ENCODE data around the gene TBC1D1.

The TBC1D1 gene

DNA sequence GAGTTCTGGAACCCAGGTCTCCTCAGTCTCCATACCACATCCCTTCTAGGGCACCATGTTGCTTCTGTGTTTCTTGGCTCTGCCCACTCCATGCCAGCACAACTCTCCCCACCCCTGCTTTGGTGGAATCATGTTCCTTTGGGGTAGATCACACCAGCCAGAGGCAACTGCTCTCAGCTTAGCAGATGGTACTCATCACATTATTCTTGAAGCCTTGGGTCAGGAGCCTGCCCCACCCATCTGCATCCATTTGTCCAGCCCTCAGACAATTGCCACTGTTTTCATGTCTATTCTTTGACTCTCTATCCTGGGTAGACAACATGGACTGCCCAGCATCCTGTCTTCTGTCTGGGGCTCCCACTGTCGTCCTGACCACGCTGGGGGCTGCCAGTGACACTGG is 216.9 kb downstream of the TBC1D1 start:
- DNase-seq, result no peak

DNA sequence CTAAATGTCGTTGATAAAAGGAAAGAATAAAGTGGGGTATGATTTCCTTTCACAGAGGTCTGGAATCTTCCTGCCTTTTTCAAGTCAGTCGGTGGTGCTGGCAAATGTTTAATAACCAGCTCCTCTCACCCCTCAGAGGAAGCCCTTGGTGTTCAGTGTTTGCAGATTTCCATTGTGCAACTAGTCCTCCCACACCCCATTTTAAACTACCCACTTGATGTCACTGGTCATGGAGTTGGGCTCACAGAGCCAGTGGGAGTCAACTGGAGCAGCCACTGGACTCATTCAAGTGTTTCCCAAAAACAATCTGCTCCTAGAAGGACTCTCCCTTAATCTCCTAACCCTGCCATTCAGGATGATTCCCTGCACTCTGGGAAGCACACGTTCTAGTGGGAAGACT is 218.5 kb downstream of the TBC1D1 start:
- DNase-seq, result no peak

DNA sequence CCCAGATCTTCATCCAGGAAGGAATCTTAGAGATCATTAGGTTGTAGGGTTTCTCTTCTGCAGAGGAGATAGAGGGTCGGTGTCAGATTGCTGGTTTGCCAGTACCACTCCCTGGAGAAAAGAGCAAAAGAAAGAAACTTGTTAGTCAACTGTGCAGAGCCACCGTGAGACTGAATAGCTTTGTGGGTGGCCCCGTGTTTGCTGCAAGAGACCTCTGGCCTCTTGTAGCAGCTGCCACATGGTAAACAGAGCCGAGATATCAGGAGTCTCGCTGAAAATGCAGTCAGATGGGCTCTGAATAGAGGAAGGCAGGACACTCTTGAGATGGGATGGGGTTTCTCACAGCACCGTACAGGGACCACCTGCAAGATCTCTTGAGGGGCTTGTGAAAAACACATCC is 219.0 kb downstream of the TBC1D1 start:
- no peak for DNase-seq

DNA sequence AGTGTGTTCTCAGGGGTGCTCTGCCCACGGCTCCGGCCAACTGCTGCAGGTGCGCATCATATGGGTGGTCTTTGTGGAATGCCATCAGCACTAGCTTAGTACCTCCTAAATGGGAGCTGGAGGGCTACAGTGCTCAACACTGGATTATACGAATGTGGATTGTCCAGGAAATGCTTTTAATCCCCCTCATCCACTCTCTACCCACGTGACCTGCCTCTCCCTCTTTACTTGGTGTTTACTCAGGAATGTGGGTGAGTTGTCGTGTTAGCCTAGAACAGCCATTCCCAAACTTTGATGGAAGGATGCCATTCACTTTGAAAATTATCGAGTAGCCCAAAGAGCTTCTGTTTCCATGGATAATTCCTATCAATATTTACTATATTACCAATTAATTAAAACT is 220.1 kb downstream of the TBC1D1 start:
- DNase-seq, result no peak

DNA sequence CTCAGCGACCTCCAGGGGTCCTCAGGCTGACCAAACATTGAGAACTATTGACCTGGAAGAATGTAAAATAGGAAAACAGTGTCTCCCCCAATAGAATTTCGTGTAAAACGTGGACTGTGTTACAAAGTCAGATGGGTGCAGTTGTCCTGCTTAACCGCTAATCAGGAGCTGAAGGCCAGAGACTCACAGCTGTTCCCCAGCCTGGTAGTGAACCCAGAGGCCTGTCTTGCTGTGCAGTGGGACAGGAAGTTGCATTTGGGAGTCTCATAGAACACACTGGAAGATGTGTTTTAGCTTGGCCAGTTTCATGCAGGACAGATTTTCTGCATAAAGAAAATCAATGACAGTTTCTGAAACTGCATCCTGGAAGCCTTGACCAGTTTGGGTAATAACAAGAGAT is 220.8 kb downstream of the TBC1D1 start:
- no peak for DNase-seq

DNA sequence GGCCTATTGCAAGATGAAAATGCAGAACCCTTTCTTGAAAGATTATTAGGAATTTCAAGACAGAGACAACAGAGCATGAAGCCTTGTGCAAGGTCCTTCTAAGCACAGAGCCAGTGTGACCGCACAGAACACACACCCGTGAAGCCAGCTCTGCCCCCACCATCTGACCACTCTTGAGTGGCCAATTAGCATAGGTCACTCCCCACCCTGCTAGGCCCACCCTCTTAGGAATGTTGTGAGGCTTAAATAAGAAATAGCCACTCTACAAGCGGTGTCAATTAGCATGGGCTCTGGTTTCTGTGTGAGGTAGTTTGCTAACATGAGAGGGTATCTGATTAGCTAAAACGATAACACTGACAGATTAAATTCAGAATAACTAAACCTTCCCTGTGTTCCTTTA is 222.2 kb downstream of the TBC1D1 start:
- no peak for DNase-seq

DNA sequence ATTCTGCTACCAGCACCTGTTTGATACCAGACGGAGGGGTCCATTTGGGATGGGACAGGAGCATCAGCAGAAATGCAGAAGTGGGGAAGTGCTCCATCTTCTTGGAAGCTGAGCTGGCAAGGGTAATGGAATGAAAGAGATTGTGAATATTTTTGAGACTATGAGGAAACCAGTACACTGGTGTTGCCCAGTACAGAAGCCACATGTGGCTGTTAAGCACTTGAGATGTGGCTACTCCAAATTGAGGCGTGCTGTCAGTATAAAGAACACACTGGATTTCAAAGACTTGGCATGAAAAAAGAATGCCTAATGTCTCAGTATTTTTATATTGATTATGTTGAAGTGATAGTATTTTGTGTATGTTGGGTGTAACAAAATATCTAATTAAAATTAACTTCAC is 222.7 kb downstream of the TBC1D1 start:
- no peak for DNase-seq

DNA sequence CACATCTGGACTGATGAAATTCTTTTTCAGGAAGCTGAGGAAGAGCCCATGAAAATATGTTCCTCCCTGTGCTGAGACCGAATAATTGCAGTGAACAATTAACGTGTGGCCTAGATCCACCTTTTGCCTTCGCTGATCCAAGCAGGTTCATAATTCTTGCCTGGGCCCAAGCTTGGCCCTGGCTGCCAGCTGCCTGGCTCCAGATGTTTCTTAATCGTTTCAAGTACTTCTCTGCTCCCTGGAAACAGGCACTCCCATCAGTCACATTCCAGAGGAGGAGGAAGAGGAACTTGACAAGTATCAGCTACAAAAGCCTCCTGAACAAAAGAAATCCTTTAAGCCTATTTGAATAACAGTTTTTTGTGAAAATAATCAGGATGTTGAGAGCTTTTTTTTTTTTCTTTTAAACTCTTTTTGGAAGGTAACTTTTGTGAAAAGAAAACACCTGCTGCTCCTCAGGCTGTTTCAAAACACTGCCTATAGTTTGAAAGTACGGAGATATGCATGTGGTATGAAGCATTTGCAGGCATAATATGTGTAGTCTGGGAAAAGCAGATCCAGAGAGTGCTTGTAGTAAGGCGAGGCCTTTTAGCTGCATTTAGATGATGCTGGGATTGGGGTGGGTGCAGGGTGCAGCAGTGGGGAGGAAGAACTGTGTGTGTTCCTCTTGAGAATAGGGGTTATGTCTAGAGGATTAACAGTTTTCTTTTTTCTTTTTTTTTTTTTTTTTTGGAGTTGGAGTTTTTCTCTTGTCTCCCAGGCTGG is 223.7 kb downstream of the TBC1D1 start:
- no peak for DNase-seq

DNA sequence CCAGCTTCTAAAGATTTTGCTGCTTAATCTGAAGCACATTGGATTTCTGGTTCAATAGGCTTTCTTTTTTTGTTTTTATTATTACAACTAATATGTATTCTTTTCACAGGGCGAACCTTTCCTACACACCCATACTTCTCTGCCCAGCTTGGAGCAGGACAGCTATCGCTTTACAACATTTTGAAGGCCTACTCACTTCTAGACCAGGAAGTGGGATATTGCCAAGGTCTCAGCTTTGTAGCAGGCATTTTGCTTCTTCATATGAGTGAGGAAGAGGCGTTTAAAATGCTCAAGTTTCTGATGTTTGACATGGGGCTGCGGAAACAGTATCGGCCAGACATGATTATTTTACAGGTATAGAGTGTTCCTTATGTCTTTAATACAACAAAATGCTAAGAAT is 224.7 kb downstream of the TBC1D1 start:
- no peak for DNase-seq

DNA sequence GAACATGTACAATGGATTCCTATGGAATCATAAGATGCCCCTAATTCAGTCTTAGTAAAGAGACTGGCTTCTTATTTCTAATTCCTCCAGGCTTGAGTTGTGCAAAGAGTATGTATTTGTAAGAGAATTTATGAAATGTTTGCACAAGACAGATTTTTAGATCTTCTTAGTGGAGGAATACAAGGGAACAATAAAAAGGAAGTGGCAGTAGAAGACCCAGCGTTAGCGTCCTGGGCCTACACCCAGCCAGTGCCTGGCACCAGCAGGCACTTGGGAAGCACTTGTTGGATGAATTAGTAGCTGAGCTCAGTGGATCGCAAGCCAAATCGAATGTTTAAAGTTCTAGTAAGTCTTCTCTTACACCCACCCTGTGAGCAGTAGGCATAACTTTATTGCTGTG is 226.7 kb downstream of the TBC1D1 start:
- DNase-seq, result no peak

DNA sequence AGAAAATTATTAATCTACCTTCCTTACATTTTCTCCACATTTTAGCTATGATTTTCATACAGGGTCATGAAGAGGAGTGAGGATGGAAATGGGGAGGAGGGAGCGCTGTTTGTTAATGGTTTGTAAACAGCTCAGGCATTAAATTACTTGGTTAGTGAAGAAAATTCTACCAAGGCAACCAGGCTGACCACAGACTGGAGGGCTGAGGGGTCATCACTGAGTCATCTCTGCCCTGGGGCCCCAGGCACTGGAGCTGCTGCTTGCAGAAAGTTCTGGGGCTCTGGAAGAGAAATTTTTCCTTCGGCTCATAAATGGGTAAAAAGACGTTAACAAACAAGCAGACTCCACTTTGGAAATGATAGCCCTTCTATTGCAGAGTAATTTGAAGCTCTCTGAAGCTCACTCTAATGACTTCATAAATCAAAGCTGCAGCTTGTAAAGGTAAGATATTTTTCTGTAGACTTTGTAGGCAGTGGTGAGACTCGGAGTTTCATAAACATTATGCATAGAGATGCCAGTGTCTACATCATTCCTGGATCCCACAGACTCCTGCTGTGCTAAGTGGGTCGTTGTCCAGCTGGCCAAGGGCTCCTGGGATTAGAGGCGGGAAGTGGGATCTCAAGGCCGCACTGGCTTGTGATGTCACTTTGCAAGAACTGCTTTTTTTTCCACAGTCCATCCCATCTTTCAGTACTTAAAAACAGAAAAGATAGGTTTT is 228.9 kb downstream of the TBC1D1 start:
- no peak for DNase-seq

DNA sequence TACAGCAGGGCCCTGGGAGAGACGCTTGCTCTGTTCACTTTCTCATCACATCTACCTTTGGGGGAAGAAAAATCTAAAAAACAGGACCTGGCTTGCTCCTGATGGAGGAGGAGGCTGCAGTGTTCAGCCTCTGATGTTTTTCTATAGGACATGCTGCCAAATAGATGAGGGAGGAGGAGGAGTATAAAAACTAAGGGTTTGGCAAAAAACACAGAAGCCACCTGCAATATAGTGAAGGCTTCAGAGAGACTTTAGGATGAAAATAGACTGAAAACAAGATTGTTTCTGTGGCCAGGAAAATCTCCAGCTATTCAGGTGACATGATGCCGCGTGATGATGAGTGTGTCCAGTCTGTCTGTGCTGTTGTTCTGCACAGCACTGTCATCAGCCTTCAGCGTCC is 229.9 kb downstream of the TBC1D1 start:
- DNase-seq, result no peak

DNA sequence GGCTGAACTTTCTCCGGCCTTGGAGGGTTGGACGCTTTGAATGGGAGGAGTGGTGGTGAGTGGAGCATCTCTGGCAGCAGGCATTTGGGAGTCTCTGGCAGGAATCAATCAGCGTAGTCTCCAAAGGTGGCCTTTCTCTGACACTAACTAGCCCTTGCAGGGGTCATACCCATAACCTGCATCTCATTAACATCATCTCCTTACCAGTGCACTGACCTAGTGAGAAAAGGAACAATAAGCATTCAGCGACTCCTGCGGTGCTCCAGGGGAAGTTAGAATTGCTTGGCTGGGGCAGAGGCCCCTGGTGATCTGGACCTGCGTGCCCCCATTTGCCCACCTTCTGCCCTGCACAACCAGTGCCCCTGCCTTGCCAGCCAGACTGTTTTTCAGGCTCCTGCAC is 231.2 kb downstream of the TBC1D1 start:
- DNase-seq, result no peak

DNA sequence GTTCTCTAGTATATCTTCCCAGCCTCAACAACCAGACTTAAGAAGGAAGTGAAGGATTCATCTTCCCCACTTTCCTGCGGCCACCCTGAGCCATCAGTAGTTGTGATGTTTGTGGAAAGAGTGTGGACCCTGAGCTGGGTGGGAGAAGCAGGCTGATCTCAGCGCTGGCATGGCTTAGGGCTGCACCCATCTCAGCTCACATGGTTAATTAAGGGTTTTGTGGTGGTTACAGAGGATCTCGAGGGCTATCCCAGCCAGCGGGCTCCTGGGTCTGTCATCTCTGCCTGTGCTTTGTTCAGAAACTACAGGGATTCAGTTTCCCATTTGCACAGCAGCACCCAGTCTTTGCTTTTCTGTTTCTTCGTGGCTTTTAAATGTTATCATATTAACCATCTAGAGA is 232.7 kb downstream of the TBC1D1 start:
- DNase-seq, result no peak

DNA sequence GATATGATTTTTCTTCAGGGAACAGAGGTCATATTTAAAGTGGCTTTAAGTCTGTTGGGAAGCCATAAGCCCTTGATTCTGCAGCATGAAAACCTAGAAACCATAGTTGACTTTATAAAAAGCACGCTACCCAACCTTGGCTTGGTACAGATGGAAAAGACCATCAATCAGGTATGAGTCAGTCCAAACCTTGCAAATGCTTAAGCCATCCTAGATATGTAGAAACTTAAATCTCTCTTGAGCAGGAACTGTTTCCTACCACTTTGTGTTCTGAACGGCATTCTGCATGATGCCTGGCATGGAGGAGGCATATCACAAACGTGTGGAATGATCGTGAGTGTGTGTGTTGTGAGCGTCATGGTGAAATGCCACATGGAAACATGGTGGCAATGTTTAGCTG is 234.1 kb downstream of the TBC1D1 start:
- DNase-seq, result no peak

DNA sequence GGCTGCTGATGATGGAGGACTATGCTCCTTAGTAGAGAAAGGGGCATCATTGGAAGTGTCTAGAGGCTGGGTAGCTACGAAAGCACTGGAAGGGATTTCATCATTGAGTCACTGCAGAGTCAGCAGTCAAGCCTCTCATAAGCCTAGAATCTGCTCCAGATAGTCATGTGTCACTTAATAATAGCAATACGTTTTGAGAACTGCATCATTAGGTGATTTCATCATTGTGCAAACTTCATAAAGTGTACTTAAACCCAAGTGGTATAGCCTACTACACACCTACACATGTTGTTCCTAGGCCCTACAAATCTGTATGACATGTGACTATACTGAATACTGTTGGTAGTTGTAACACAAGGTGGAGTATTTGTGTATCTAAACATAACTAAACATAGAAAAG is 234.9 kb downstream of the TBC1D1 start:
- DNase-seq, result no peak

DNA sequence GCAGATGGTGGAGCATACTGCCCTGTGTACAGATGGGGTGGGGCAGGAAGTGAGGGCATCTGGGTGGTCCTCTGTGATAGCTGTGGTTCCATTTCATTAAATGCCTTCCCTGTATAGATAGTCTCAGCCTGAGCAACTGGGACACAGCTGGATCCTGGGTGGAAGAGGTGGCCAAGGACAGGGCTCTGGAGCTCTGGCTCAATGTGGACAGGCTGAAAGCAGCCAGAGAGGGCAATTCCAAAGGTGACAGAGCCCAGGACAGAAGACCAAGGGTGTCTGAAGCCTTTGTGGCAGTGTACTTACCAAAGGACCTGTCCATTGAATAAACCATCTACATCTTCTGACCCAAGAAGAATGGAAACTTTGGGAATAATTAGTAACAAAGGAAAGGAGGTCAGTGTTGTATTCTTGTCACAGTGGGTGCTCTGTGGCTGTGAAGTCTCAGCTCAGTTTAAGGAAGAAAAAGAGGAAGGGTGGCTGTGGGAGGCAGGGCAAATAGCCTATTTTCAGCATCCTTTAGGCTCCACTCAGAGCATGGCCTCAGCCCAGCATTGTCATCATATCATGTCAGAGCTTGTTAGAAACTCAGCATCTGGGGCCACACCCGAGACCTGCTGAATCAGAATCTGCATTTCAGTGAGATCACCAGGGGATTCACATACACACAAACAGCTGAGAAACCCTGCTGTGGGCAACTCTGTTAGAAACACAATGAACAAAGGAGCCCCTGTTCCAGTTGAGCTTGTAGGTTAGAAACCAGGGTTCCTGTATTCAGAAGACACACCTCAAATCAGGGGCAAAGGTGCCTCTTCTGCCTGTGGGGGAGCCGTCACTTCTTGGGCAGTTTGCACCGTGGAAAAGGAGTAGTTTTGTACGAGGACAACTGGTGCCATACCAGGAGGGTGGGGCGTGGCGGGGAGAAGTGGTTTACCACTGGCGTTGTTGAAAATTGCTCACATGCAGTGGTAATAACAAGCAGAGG is 237.9 kb downstream of the TBC1D1 start:
- peak; percentile 65 for DNase-seq

DNA sequence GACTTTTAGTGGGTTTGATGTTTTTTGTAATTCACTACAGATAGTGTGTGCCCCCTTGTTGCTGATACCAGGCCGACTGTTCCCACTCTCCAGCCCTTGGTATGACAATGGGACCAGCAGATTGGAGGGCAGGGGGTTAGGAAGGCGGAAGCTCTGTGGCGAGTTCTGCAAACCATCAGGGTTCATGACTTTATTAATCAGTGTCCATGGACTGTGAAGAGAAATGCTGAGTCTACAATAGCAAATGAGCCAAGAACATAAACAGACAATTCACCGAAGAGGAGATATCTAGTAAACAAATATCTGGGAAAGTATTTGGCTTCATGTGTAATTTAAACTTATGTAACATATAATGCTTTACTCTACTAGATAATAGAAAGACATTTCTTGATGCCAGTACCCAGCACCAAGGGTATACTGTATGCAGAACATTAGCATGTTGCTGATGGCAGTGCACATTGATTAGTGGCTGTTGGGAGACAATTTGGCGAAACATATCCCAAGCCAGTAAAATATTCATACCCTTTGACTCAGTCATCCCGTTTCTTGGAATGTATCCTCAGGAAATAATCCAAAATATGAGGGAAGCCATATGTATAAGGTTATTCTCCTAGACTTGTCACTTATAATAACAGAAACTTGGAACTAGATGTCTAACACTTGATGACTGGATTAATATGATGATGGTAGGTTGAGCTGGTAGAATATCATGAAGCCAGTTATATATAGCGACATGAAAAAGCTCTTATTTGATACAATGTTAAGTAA is 238.8 kb downstream of the TBC1D1 start:
- DNase-seq, result no peak

DNA sequence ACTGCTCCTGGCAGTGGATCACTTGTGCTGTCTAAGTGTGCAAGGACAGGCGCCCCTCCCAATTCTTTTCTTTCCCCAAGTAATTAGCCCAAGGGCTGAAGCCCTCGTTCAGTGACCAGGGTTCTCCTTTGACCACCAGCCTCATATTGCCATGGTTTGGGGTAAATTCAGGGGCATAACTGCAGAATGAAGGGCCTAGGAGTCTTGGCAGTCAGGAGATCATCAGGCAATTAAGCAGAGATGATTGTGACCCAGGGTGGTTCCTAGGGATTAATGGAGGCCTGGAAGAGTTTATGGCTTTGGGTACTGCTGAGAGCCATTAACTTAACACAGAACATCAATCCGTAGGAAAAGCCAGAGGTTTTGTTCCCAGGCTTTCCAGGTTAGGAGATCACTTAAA is 240.0 kb downstream of the TBC1D1 start:
- DNase-seq, result no peak

DNA sequence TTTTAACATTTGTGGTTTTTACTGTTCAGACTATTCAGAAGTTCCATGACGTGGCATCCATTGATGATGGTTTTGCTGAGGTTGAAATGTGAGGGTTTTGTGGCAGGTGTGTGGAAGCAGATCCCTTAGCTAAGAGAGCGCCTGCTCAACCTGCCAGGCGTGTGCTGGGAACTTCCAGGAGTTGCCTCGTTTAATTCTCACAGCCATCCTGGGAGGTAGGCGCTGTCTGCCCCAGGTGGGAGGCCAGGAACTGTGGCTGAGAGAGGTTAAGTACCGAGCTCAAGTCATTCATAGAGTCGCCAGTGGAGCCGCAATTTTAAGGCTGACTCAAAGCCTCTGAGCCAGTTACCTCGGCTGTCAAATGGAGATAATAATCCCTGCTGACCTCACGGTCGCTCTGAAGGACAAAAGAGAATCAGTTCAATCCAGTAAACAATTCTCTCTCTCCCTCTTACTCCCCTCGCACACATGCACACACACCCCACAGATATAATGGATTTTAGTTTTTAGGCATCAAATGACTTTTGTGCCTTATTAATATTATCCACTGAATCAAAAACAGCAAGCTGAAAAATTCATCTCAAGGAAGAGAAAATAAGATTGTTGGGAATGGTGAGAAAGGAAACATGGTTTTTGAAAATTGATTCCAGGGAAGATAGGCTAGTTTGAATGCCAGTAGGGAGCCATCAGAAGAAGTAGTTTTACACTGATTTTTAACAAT is 240.6 kb downstream of the TBC1D1 start:
- peak; percentile 87 for DNase-seq

DNA sequence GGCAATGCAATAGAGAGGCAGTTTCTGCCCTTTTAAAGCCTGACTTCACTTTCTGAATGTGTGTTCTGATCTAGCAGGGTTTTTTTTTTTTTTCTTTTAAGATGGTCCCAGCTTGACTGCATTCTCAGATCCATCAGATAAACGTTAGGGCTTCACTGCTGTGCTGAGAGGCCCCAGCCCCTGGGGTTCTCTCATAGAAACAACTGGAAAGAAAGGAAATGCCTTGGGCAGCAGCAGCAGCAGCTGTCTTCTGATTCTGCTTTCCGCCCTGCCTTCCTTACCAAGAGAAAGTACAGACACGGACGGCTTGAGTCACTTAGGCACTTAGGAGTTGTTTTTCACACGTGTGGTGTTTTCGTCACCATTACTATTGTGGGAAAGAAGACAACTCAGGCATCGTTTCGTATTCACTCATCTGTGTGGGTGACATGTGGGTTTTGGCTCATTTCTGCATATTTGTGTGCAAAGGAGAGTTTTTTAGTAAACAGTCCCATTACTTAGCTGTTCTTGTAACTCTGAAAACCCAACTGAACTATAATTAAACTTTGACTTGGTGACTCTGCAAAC is 241.3 kb downstream of the TBC1D1 start:
- peak; percentile 77 for DNase-seq
